HepG2 (cell line): Measurements from ENCODE around the gene LRSAM1. TPM values are rescaled to one million over a fixed set of nuclear protein-coding genes. Genes with fewer than 3 reads are reported as not detected.

Source experiments
- ATAC-seq: fragments of 200-7000 bp; cut with Tn5 transposase; 3 replicates; pipeline ENCODE4 v1.9.1; 2020; ENCODE audit warnings: mild to moderate bottlenecking, moderate library complexity
- BruUV-seq: library from RNA; stranded (reverse); fragments of 400-500 nt; replicated peaks from 2 replicates; lab custom pipeline; 2021; lab: Mats Ljungman, UMichigan
- CTCF ChIA-PET: fragments of 300-600 bp; formaldehyde crosslinking; extraction: SDS; loops from one replicate; lab custom pipeline; 2021; ENCODE audit warnings: low total read pairs, inconsistent platforms, low intra/inter-chr PET ratio; lab: Yijun Ruan, JAX
- POLR2A ChIA-PET: fragments of 350-600 bp; sonication (Branson Sonifier 250); formaldehyde crosslinking; loops from one replicate; lab custom pipeline; 2020; ENCODE audit warnings: antibody characterized with exemption, inconsistent platforms; lab: Yijun Ruan, JAX
- DNase-seq: peaks from one replicate; pipeline ENCODE4 v3.0.0-alpha.2; 2015; ENCODE audit warnings: low spot score
- FAIRE-seq: peaks from 3 replicates; lab custom pipeline; 2011; peaks lifted over from hg19 to GRCh38; lab: Jason Lieb, UNC
- H2AFZ ChIP-seq: one replicate; pipeline ENCODE4 v1.6.1; 2011; ENCODE audit warnings: low read length, inconsistent platforms
- H3K27ac ChIP-seq: fragments of 300-600 bp; 3 replicates; pipeline ENCODE4 v1.8.0; 2011; ENCODE audit warnings: mixed run types, mild to moderate bottlenecking, mixed read lengths, low read length, inconsistent platforms; ENCODE audit not compliant: insufficient read depth; ENCODE audit errors: extremely low read length
- H3K27me3 ChIP-seq, 2 experiments: fragments of 200-600 bp in 1 of 2; 2 replicates in 1 of 2; 3 replicates in 1 of 2; pipeline versions ENCODE4 v1.6.0 to v1.8.0; 2011; ENCODE audit warnings: low read length in 2 of 2, mild to moderate bottlenecking in 2 of 2, moderate library complexity in 2 of 2, inconsistent platforms in 1 of 2; ENCODE audit not compliant: insufficient read depth in 2 of 2, control insufficient read depth in 1 of 2
- H3K36me3 ChIP-seq, 2 experiments: fragments of 200-600 bp in 1 of 2; replicated peaks in 1 of 2; 2 replicates in 1 of 2; 3 replicates in 1 of 2; pipeline versions ENCODE4 v1.5.1 to v1.8.0; 2011; ENCODE audit warnings: low read length in 2 of 2, inconsistent platforms in 1 of 2; ENCODE audit not compliant: insufficient read depth in 2 of 2, control insufficient read depth in 1 of 2
- H3K4me1 ChIP-seq: 2 replicates; pipeline ENCODE4 v1.5.1; 2012; ENCODE audit warnings: low read length, inconsistent platforms; ENCODE audit not compliant: insufficient read depth
- H3K4me2 ChIP-seq: 2 replicates; pipeline ENCODE4 v1.6.0; 2011; ENCODE audit warnings: low read depth, low read length, inconsistent platforms
- H3K4me3 ChIP-seq, 3 experiments: fragments of 200-600 bp in 1 of 3; sonication (generic), shearing (Covaris generic) in 1 of 3; replicated peaks in 1 of 3; 2 replicates each; pipeline ENCODE4 v1.5.1; 2011 to 2016; ENCODE audit warnings: low read length in 3 of 3, inconsistent platforms in 2 of 3, low read depth in 2 of 3, mild to moderate bottlenecking in 2 of 3, control low read depth in 1 of 3, mixed read lengths in 1 of 3; ENCODE audit not compliant: insufficient read depth in 1 of 3
- H3K79me2 ChIP-seq: one replicate; pipeline ENCODE4 v1.6.1; 2011; ENCODE audit warnings: low read length, inconsistent platforms; ENCODE audit not compliant: insufficient read depth
- H3K9ac ChIP-seq: 2 replicates; pipeline ENCODE4 v1.6.0; 2011; ENCODE audit warnings: mild to moderate bottlenecking, low read depth, low read length, inconsistent platforms; ENCODE audit not compliant: insufficient read depth
- H3K9me3 ChIP-seq: 2 replicates; pipeline ENCODE4 v1.5.1; 2012; ENCODE audit warnings: mild to moderate bottlenecking, low read length
- H4K20me1 ChIP-seq: 2 replicates; pipeline ENCODE4 v1.6.0; 2011; ENCODE audit warnings: inconsistent platforms, mild to moderate bottlenecking, low read length, moderate library complexity; ENCODE audit not compliant: insufficient read depth
- ADNP ChIP-seq: sonication (generic); formaldehyde crosslinking; IDR thresholded peaks from 2 replicates; pipeline ENCODE4 v1.4.0; 2020; ENCODE audit warnings: missing genetic modification reagents
- ATF1 ChIP-seq: IDR thresholded peaks from 2 replicates; pipeline ENCODE4 v1.6.1; 2016; ENCODE audit warnings: mild to moderate bottlenecking, control low read depth
- EEA1 ChIP-seq: sonication (generic); formaldehyde crosslinking; IDR thresholded peaks from 2 replicates; pipeline ENCODE4 v1.5.1; 2020; ENCODE audit warnings: mild to moderate bottlenecking, missing genetic modification reagents, borderline replicate concordance
- FOXK1 ChIP-seq: sonication (generic); formaldehyde crosslinking; IDR thresholded peaks from 2 replicates; pipeline ENCODE4 v1.4.0; 2020; ENCODE audit warnings: low read depth, missing genetic modification reagents, borderline replicate concordance
- FOXK2 ChIP-seq: fragments of 450-650 bp; IDR thresholded peaks from 2 replicates; pipeline ENCODE4 v1.6.1; 2016
- KAT8 ChIP-seq: IDR thresholded peaks from 2 replicates; pipeline ENCODE4 v1.6.1; 2016; ENCODE audit warnings: missing genetic modification reagents, missing compliant biosample characterization
- NFE2L1 ChIP-seq: sonication (generic); formaldehyde crosslinking; IDR thresholded peaks from 2 replicates; pipeline ENCODE4 v1.4.0; 2020; ENCODE audit warnings: missing genetic modification reagents, mild to moderate bottlenecking, borderline replicate concordance
- NFKBIZ ChIP-seq: IDR thresholded peaks from 2 replicates; pipeline ENCODE4 v1.6.1; 2018; ENCODE audit warnings: missing genetic modification reagents, missing compliant biosample characterization
- NR1H2 ChIP-seq: sonication (generic); formaldehyde crosslinking; IDR thresholded peaks from 2 replicates; pipeline ENCODE4 v1.8.1; 2022; ENCODE audit warnings: low read depth, missing genetic modification reagents, borderline replicate concordance
- NR2F6 ChIP-seq, 2 experiments: IDR thresholded peaks; 2 replicates each; pipeline ENCODE4 v1.6.1; 2016; ENCODE audit warnings: antibody characterized with exemption in 1 of 2, mild to moderate bottlenecking in 1 of 2
- PITX1 ChIP-seq: sonication (generic); formaldehyde crosslinking; IDR thresholded peaks from 2 replicates; pipeline ENCODE4 v1.5.1; 2020; ENCODE audit warnings: mild to moderate bottlenecking, missing genetic modification reagents
- POLR2G ChIP-seq: fragments of 200-400 bp; formaldehyde crosslinking; IDR thresholded peaks from 2 replicates; pipeline ENCODE4 v1.6.1; 2018; ENCODE audit warnings: mild to moderate bottlenecking, low read depth, low read length, moderate library complexity
- RBAK ChIP-seq: sonication (generic); formaldehyde crosslinking; IDR thresholded peaks from 2 replicates; pipeline ENCODE4 v1.5.1; 2020; ENCODE audit warnings: mild to moderate bottlenecking, missing genetic modification reagents
- REXO4 ChIP-seq: sonication (generic); formaldehyde crosslinking; IDR thresholded peaks from 2 replicates; pipeline ENCODE4 v1.8.0; 2022; ENCODE audit warnings: missing genetic modification reagents, mild to moderate bottlenecking, borderline replicate concordance
- TGIF2 ChIP-seq: IDR thresholded peaks from 2 replicates; pipeline ENCODE4 v1.6.1; 2016; ENCODE audit warnings: control low read depth, missing compliant biosample characterization
- ZMYM2 ChIP-seq: sonication (generic); formaldehyde crosslinking; IDR thresholded peaks from 2 replicates; pipeline ENCODE4 v1.8.0; 2022; ENCODE audit warnings: mild to moderate bottlenecking, missing genetic modification reagents
- ZNF263 ChIP-seq: sonication (generic); formaldehyde crosslinking; IDR thresholded peaks from 2 replicates; pipeline ENCODE4 v1.4.0; 2020; ENCODE audit warnings: missing genetic modification reagents
- WGBS: methylation state at CpG from one replicate; pipeline ENCODE4 v1.1.6; 2017; ENCODE audit warnings: low lambda C conversion rate; 5-methylcytosine and 5-hydroxymethylcytosine counted together
- in situ Hi-C: cut with HindIII; loops from 2 replicates; pipeline ENCODE4 v1.10.0; 2017; ENCODE audit warnings: low pct_unique_long_range_greater_than_20kb; ENCODE audit not compliant: extremely low pct_ligation_motif_present
- intact Hi-C: fragments of 100-400 bp; cut with micrococcal nuclease; formaldehyde crosslinking; loops from one replicate; pipeline ENCODE4 v1.10.0; 2022; ENCODE audit not compliant: unreplicated experiment
- polyA plus RNA-seq, 8 experiments: library from polyadenylated mRNA; depleted of rRNA in 3 of 8; stranded (reverse) in 7 of 8; unstranded in 1 of 8; fragments of >200 nt; fragmentation: Illumina TruSeq in 4 of 8; extraction: Trizol in 4 of 8; gene quantifications; 2 replicates each; pipeline versions ENCODE4 v1.2.1 to v1.2.3, GENCODE V29; 2011 to 2016; ENCODE audit warnings: low read depth in 4 of 8, missing spikeins in 1 of 8, mixed read lengths in 1 of 8; ENCODE audit not compliant: insufficient read depth in 1 of 8
- total RNA-seq, 5 experiments: library from RNA; depleted of rRNA; stranded (reverse); fragments of >200 nt; fragmentation: Illumina TruSeq; extraction: Trizol; gene quantifications; 2 replicates each; pipeline ENCODE4 v1.2.3, GENCODE V29; 2016; ENCODE audit warnings: low read depth in 1 of 5
- TF ChIP-seq, protein P1 (sequence below): sonication (generic); formaldehyde crosslinking; conservative IDR thresholded peaks from 2 replicates; pipeline ENCODE4 v1.8.0; 2022; ENCODE audit warnings: mild to moderate bottlenecking, moderate library complexity, missing genetic modification reagents
- TF ChIP-seq, protein P2 (sequence below): sonication (generic); formaldehyde crosslinking; IDR thresholded peaks from 2 replicates; pipeline ENCODE4 v1.4.0; 2020; ENCODE audit warnings: missing genetic modification reagents, low read depth, mild to moderate bottlenecking, borderline replicate concordance
- TF ChIP-seq, protein P3 (sequence below): sonication (generic); formaldehyde crosslinking; IDR thresholded peaks from 2 replicates; pipeline ENCODE4 v1.4.0; 2020; ENCODE audit warnings: missing genetic modification reagents

The LRSAM1 gene
- total and polyA plus RNA-seq, 2 of the 13 experiments (the other 11 are each of a cell fraction or from before 2014, with no cell fraction given): 8.7 to 10.2 TPM

GRCh38 chr9:127525401-127526188 lies 74.3 kb downstream of the LRSAM1 start:
- DNase-seq (peak; percentile 26), ATAC-seq (no peak), FAIRE-seq (no peak)
- Histone ChIP-seq H3K4me1 (0 out of 2 replicates have a peak, but pooled peaks cover 8% of the 10 kb centered on the region), H3K36me3 (peaks cover 19 to 52% of the 10 kb centered on the region in 2 experiments), H3K4me2 (no peak overlapping the region), H4K20me1 (no peaks in the 10 kb centered on the region), H3K9ac (no peak overlapping the region), H3K4me3 (no peak overlapping the region), H3K79me2 (no peaks in the 10 kb centered on the region), H3K27me3 (no peaks in the 10 kb centered on the region), H3K9me3 (peaks cover 23% of the 10 kb centered on the region), H3K27ac (no peak overlapping the region), H2AFZ (no peak overlapping the region)
- BruUV-seq: no TSS peak
- intact Hi-C loops: no loop called here
- in situ Hi-C loops: no loop called here
- ChIA-PET CTCF (interaction anchor here (2.2 kb wide), 1 partner anchor 61 kb away, joined by 10 read pairs; no protein-coding TSS in a partner anchor), POLR2A (interaction anchor here (1.0 to 1.7 kb wide), 3 partner anchors 20 to 61 kb away, joined by 3 to 7 read pairs (median 7); no protein-coding TSS in a partner anchor)
- WGBS: 96% methylated on average over 7 of the region's 8 CpGs
- TF ChIP-seq RBAK (no peak), NFKBIZ (CRISPR knock-in tag) (no peak), TGIF2 (CRISPR knock-in tag) (no peak), NFE2L1 (CRISPR knock-in tag) (no peak), REXO4 (CRISPR knock-in tag) (no peak), NR1H2 (no peak), ATF1 (no peak), ZMYM2 (CRISPR knock-in tag) (peak; percentile 59; the same call in 1 of the 2 replicates), FOXK1 (CRISPR knock-in tag) (no peak), ADNP (CRISPR knock-in tag) (0 out of 2 replicates have a peak, but pooled peaks have one; percentile 19), ZNF263 (CRISPR knock-in tag) (no peak), KAT8 (CRISPR knock-in tag) (no peak), NR2F6 (IDR thresholded peaks at IDR 0.05) (no peak), NR2F6 (CRISPR knock-in tag; IDR thresholded peaks at IDR 0.05) (no peak), FOXK2 (no peak), PITX1 (CRISPR knock-in tag) (no peak), POLR2G (no peak), EEA1 (CRISPR knock-in tag) (no peak)
- TF ChIP-seq, protein P1, sequence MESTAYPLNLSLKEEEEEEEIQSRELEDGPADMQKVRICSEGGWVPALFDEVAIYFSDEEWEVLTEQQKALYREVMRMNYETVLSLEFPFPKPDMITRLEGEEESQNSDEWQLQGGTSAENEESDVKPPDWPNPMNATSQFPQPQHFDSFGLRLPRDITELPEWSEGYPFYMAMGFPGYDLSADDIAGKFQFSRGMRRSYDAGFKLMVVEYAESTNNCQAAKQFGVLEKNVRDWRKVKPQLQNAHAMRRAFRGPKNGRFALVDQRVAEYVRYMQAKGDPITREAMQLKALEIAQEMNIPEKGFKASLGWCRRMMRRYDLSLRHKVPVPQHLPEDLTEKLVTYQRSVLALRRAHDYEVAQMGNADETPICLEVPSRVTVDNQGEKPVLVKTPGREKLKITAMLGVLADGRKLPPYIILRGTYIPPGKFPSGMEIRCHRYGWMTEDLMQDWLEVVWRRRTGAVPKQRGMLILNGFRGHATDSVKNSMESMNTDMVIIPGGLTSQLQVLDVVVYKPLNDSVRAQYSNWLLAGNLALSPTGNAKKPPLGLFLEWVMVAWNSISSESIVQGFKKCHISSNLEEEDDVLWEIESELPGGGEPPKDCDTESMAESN (CRISPR knock-in tag): no peak
- TF ChIP-seq, protein P2, sequence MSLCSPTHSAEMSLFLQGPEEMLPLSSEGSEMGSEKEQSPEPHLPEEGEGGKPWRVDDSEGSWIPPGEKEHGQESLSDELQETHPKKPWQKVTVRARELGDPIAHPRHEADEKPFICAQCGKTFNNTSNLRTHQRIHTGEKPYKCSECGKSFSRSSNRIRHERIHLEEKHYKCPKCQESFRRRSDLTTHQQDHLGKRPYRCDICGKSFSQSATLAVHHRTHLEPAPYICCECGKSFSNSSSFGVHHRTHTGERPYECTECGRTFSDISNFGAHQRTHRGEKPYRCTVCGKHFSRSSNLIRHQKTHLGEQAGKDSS: no peak
- TF ChIP-seq, protein P3, sequence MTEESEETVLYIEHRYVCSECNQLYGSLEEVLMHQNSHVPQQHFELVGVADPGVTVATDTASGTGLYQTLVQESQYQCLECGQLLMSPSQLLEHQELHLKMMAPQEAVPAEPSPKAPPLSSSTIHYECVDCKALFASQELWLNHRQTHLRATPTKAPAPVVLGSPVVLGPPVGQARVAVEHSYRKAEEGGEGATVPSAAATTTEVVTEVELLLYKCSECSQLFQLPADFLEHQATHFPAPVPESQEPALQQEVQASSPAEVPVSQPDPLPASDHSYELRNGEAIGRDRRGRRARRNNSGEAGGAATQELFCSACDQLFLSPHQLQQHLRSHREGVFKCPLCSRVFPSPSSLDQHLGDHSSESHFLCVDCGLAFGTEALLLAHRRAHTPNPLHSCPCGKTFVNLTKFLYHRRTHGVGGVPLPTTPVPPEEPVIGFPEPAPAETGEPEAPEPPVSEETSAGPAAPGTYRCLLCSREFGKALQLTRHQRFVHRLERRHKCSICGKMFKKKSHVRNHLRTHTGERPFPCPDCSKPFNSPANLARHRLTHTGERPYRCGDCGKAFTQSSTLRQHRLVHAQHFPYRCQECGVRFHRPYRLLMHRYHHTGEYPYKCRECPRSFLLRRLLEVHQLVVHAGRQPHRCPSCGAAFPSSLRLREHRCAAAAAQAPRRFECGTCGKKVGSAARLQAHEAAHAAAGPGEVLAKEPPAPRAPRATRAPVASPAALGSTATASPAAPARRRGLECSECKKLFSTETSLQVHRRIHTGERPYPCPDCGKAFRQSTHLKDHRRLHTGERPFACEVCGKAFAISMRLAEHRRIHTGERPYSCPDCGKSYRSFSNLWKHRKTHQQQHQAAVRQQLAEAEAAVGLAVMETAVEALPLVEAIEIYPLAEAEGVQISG: peak; percentile 19; the same call in 1 of the 2 replicates
